NB4 (cell line): ENCODE measurements around the gene RAB34.
A peak's percentile ranks its signal among the peaks of the same experiment; 100 is the strongest.

Experiments used
- DNase-seq: peaks from one replicate; pipeline ENCODE4 v3.0.0; 2010; ENCODE audit warnings: low read depth
- H3K4me3 ChIP-seq: one replicate; pipeline ENCODE4 v1.5.1; 2011; ENCODE audit warnings: mild to moderate bottlenecking, low read depth, low read length, moderate library complexity
- MYC ChIP-seq: IDR thresholded peaks from 2 replicates; pipeline ENCODE4 v1.6.1; 2011; ENCODE audit warnings: low read depth, low read length
- POLR2A ChIP-seq: IDR thresholded peaks from 2 replicates; pipeline ENCODE4 v1.6.1; 2011; ENCODE audit warnings: mild to moderate bottlenecking; ENCODE audit not compliant: insufficient read length; ENCODE audit errors: extremely low read depth
- TF ChIP-seq, protein P1 (sequence below): IDR thresholded peaks from one replicate; pipeline ENCODE4 v1.5.1; 2012; ENCODE audit warnings: low read depth, low read length
- TF ChIP-seq, protein P2 (sequence below): IDR thresholded peaks from 2 replicates; pipeline ENCODE4 v1.6.1; 2011; ENCODE audit warnings: low read depth, low read length

RAB34 gene

DNA sequence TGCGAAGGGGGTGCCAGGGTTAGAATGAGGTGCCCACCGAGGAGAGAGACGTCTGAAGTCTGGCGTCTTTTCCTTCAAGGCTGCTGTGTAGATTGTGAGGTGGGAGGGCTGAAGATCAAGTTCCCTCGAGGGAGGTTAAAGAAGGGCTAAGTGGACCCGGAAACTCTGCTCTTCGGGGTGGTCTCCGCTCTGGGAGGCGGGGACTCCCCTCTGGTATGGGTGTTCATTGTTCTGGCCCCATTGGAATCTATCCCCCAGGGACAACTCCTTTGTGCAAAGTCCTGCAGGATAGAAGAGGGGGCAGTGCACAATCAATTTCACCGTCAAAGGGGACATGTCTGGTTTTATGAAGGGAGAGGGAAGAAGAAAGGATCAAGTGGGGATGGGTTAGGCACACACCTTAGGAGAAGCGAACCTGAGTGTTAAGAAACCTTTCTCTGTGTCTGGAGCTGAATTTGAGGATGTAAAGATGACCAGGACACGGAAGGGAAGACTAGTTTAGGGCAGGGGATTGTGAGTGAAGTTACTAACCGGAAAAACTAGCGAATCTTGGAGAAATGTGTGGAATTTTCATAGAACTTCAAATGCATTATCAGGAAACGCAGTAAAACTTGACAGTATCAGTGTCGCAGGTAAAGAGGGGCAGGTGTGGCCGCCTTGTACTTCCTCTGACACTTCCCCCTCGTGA lies 809 bp upstream of the RAB34 start:
- DNase-seq: no peak
- TF ChIP-seq, protein P1, sequence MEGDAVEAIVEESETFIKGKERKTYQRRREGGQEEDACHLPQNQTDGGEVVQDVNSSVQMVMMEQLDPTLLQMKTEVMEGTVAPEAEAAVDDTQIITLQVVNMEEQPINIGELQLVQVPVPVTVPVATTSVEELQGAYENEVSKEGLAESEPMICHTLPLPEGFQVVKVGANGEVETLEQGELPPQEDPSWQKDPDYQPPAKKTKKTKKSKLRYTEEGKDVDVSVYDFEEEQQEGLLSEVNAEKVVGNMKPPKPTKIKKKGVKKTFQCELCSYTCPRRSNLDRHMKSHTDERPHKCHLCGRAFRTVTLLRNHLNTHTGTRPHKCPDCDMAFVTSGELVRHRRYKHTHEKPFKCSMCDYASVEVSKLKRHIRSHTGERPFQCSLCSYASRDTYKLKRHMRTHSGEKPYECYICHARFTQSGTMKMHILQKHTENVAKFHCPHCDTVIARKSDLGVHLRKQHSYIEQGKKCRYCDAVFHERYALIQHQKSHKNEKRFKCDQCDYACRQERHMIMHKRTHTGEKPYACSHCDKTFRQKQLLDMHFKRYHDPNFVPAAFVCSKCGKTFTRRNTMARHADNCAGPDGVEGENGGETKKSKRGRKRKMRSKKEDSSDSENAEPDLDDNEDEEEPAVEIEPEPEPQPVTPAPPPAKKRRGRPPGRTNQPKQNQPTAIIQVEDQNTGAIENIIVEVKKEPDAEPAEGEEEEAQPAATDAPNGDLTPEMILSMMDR: no peak
- TF ChIP-seq POLR2A: no peak
- no peak for TF ChIP-seq MYC
- TF ChIP-seq, protein P2, sequence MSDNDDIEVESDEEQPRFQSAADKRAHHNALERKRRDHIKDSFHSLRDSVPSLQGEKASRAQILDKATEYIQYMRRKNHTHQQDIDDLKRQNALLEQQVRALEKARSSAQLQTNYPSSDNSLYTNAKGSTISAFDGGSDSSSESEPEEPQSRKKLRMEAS: no peak
- no peak overlapping the region for H3K4me3 ChIP-seq

DNA sequence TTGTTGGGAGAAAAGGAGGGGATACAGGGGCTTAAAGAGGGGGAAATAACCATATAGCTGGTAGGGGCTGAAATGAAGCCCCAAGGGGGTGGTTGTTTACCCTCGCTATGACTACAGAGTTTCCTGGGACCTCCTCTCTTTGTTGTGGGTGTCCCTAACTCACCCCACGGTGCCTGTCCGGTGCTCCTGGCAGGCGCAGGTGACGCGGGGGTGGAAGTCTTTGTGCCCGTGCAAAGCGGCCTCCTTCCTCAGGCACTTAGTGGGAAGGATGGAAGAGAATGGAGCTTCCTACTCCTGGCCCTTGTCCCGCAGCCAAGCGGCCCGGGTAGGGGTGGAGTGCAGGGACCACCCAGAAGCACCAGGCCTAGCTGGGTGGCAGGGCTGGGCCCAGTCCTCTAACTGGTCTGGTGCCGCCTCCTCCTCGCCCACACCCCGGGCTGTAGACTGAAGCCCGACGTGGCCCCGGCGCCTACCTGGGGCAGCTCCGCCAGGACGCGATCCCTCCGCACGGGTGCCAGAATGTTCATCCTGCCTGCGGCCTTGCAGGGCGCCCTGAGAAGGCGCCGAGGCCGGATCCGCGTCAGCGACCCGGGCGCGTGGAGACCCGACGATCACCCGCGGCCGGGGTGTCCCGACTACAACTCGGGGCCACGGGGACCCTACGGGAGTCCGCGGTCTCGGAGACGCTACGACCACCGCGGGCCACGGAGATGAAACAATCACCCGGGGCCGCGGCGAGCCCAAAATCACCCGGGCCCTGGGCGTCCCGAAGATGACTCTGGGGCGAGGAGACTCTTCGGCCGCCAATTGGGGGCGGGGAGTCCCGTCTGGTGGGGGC lies 709 bp downstream of the RAB34 start:
- no peak for DNase-seq
- TF ChIP-seq, protein P1: no peak

DNA sequence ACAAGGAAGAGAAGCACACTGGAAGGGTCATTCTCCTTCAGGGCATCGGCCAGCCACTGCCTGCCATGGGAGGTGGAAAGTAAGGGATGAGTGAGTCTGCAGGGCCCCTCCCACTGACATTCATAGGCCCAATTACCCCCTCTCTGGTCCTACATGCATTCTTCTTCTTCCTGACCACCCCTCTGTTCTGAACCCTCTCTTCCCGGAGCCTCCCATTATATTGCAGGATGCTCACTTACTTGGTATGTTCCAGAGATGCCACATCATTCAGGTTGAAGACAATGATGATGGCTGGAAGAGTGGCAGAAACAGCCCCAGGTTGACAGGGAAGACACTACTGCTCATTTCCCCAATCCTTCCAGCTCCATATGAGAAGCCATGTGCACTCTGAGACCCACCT lies 2.5 kb downstream of the RAB34 start:
- DNase-seq: no peak
- TF ChIP-seq MYC (no peak), POLR2A (no peak)
- TF ChIP-seq, protein P2: no peak
- TF ChIP-seq, protein P1: no peak
- no peak overlapping the region for H3K4me3 ChIP-seq

More for the DNA sequence above, 709 bp downstream of the RAB34 start:
- H3K4me3 ChIP-seq: no peak overlapping the region

DNA sequence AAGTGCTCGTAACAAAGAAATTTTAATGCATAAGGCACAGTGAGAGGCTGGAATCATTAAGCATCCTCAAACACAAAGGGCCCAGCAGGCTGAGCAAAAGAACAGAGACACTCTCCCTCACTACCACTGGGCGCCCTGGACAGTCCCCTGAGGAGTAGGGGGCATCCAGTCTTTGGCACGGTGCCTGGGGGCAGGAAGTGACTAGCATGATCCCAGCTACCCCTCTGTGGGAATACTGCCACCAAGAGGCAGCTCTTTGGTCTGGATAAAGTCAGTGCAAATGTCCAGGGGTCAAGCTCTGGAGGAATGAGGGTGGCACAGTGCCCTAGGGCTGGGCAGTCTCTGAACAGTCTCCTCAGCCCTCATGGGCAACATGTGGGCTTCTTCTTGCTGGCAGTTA lies 3.4 kb downstream of the RAB34 start:
- TF ChIP-seq, protein P1: peak; percentile 14
- TF ChIP-seq MYC: no peak
- no peak for TF ChIP-seq POLR2A
- TF ChIP-seq, protein P2: no peak
- peak; percentile 35 for DNase-seq
- no peak overlapping the region for H3K4me3 ChIP-seq

DNA sequence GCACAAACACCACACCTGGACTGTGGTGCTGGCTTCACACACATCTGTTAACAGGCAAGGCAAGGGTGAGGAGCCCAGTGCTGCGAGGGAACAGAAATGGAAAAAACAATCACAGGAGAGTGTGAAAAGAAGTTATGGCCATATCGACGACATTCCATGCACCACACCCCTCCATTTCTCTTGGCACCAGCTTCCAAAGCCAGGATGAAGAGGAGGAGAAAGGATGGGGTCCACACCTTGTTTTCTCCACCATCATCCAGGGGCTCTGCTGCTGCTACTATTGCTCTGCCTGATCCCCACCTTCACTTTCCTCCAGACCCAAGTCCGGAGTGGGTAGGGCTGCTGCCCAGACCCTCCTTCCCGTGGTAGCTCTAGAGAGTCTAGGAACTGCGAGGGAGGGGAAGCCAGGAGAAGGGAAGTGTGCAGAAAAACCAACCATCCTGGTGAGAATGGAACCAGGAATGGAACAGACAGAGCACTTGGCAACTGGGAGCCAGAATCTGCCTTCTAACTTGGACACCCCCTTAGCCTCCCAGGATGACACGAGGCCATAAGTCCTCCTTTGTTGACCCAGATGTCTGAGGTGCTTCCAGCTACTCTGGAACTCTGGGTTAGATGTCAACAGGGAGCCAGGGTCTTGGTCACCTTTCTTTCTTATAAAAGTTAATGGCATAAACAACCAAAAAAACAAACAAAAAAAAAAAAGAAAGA lies 4.8 kb downstream of the RAB34 start:
- TF ChIP-seq, protein P2: no peak
- no peak for TF ChIP-seq MYC
- TF ChIP-seq POLR2A: no peak
- TF ChIP-seq, protein P1: no peak
- H3K4me3 ChIP-seq: peak overlapping the region; percentile 55
- no peak for DNase-seq
